AG04450 (cell line): ENCODE results near the gene FASTKD1. TPM values are rescaled to one million over a fixed set of nuclear protein-coding genes. Genes with fewer than 3 reads are reported as not detected.

Source experiments
- CTCF ChIA-PET: fragments of 300-600, 350-600 bp; formaldehyde crosslinking; extraction: SDS; loops from one replicate; lab custom pipeline; 2022; ENCODE audit warnings: antibody characterized with exemption, inconsistent platforms; lab: Charles Lee
- POLR2A ChIA-PET: fragments of 350-600 bp; formaldehyde crosslinking; extraction: SDS; loops from one replicate; lab custom pipeline; 2021; ENCODE audit warnings: antibody characterized with exemption, inconsistent platforms; lab: Yijun Ruan, JAX
- DNase-seq: peaks from one replicate; pipeline ENCODE4 v3.0.0-alpha.2; 2011; ENCODE audit warnings: low read depth, low spot score
- H3K27ac ChIP-seq: one replicate; pipeline ENCODE4 v1.5.1; 2012; ENCODE audit warnings: low read depth, low read length, control low read depth
- H3K27me3 ChIP-seq: one replicate; pipeline ENCODE4 v1.6.0; 2012; ENCODE audit warnings: low read length; ENCODE audit not compliant: control insufficient read depth, insufficient read depth
- H3K4me3 ChIP-seq: 2 replicates; pipeline ENCODE4 v1.5.1; 2011; ENCODE audit warnings: mild to moderate bottlenecking, low read depth, low read length, control low read depth
- H3K9me3 ChIP-seq: 2 replicates; pipeline ENCODE4 v1.5.1; 2012; ENCODE audit warnings: low read length; ENCODE audit not compliant: control insufficient read depth, insufficient read depth
- CTCF ChIP-seq: IDR thresholded peaks from 2 replicates; pipeline ENCODE4 v1.5.1; 2011; ENCODE audit warnings: low read depth, low read length, control low read depth, inconsistent platforms
- polyA plus RNA-seq: library from polyadenylated mRNA; depleted of rRNA; stranded (reverse); fragments of >200 nt; gene quantifications from 2 replicates; pipeline ENCODE4 v1.2.3, GENCODE V29; 2011

The FASTKD1 gene
- polyA plus RNA-seq, 1 experiment = 23.1 TPM

- DNase-seq = no peak
- TF ChIP-seq CTCF = no peak
- Histone ChIP-seq H3K4me3 (no peak overlapping the region), H3K27ac (no peak overlapping the region), H3K9me3 (no peaks in the 10 kb centered on the region), H3K27me3 (no peaks in the 10 kb centered on the region)
- ChIA-PET POLR2A (no interaction called here), CTCF (interaction anchor here (1.4 kb wide), 1 partner anchor 35 kb away, joined by 3 read pairs; no protein-coding TSS in a partner anchor)
These were observed 80.3 kb downstream of the FASTKD1 start for GRCh38 chr2:169493360-169493759.

GRCh38 chr2:169491378-169491777, 82.3 kb downstream of the FASTKD1 start:
- ChIA-PET CTCF (interaction anchor here (1.0 kb wide), 1 partner anchor 36 kb away, joined by 3 read pairs; no protein-coding TSS in a partner anchor), POLR2A (no interaction called here)
- DNase-seq = no peak
- TF ChIP-seq CTCF = no peak
- no peak overlapping the region for H3K4me3 ChIP-seq
- H3K27me3 ChIP-seq = no peaks in the 10 kb centered on the region
- H3K9me3 ChIP-seq = no peaks in the 10 kb centered on the region
- no peak overlapping the region for H3K27ac ChIP-seq

DNA sequence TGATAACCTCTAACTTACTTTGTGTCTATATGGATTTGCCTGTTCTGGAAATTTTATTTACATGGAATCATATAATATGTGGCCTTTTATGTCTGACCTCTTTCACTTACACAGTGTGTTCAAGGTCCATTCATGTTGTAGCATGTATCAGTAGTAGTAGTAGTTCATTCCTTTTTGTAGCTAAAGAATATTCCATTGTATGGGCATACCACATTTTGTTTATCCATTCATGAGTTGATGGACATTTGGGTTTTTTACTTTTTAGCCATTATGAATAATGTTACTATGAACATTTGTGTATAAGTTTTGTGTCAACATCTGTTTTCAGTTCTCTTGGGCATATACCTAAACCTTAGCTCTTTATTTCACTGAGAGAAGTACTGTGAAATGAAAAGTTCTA, 82.8 kb downstream of the FASTKD1 start:
- H3K27ac ChIP-seq = no peak overlapping the region
- ChIA-PET POLR2A (no interaction called here), CTCF (interaction anchor here (1.0 kb wide), 1 partner anchor 37 kb away, joined by 3 read pairs; no protein-coding TSS in a partner anchor)
- no peaks in the 10 kb centered on the region for H3K9me3 ChIP-seq
- no peak for DNase-seq
- no peak for TF ChIP-seq CTCF
- no peaks in the 10 kb centered on the region for H3K27me3 ChIP-seq
- no peak overlapping the region for H3K4me3 ChIP-seq

DNA sequence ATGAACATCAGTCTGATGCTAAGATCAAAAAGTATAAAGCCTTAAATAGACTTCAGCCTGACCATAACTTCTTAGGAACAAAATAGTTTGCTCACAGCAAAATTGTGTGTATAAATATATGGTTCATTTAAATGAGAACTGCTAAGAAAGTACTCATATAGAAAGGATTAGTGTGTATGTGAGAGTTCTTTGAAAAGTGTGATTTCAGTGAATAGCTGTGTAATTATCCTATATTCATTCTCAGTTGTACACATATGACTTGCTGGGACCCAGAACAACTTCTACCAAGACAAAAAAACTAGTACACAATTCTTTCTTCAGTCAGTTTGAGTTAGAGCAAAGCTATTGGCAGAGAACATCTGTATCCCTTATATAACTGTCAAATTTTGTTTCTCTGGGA, 87.2 kb downstream of the FASTKD1 start:
- no peaks in the 10 kb centered on the region for H3K9me3 ChIP-seq
- no peak for DNase-seq
- CTCF ChIA-PET = no interaction called here
- no peak for TF ChIP-seq CTCF
- no peak overlapping the region for H3K27ac ChIP-seq
- POLR2A ChIA-PET = no interaction called here
- H3K27me3 ChIP-seq = no peaks in the 10 kb centered on the region
- no peak overlapping the region for H3K4me3 ChIP-seq

GRCh38 chr2:169485650-169486138, 88.0 kb downstream of the FASTKD1 start:
- ChIA-PET POLR2A (no interaction called here), CTCF (no interaction called here)
- Histone ChIP-seq H3K4me3 (no peak overlapping the region), H3K27me3 (no peaks in the 10 kb centered on the region), H3K9me3 (no peaks in the 10 kb centered on the region), H3K27ac (no peak overlapping the region)
- no peak for TF ChIP-seq CTCF
- DNase-seq = no peak
